ENCODE measurements around the gene ATP9B.

GRCh38 chr18:79167526-79168190 lies 98.5 kb downstream of the ATP9B start:
- TF ChIP-seq CSRNP3 (CRISPR knock-in tag; IDR thresholded peaks at IDR 0.05) (no peak), PATZ1 (CRISPR knock-in tag; IDR thresholded peaks at IDR 0.05; ENCODE audit: borderline replicate concordance) (no peak), TCF4 (CRISPR knock-in tag; IDR thresholded peaks at IDR 0.05; ENCODE audit: borderline replicate concordance) (no peak), ZNF70 (CRISPR knock-in tag; IDR thresholded peaks at IDR 0.05) (no peak), POU6F1 (CRISPR knock-in tag; IDR thresholded peaks at IDR 0.05; ENCODE audit: borderline replicate concordance, low read depth) (no peak), ARNTL (CRISPR knock-in tag; IDR thresholded peaks at IDR 0.05; ENCODE audit: borderline replicate concordance, low read depth) (no peak), ZNF565 (CRISPR knock-in tag; conservative IDR thresholded peaks at IDR 0.05; ENCODE audit: low read depth) (no peak), PPARA (CRISPR knock-in tag; IDR thresholded peaks at IDR 0.05; ENCODE audit: borderline replicate concordance) (no peak), RARB (CRISPR knock-in tag; IDR thresholded peaks at IDR 0.05) (no peak), ZFP3 (CRISPR knock-in tag; IDR thresholded peaks at IDR 0.05) (no peak), ESRRG (CRISPR knock-in tag; IDR thresholded peaks at IDR 0.05) (no peak), ZNF8 (CRISPR knock-in tag; IDR thresholded peaks at IDR 0.05) (no peak), SNAI2 (CRISPR knock-in tag; IDR thresholded peaks at IDR 0.05) (no peak)
